Keratinocyte (primary cell): ENCODE measurements around the gene MAPKBP1. TPM values are rescaled to one million over a fixed set of nuclear protein-coding genes. Genes with fewer than 3 reads are reported as not detected.

Experiments used
- DNase-seq: peaks from one replicate; pipeline ENCODE4 v3.0.0-alpha.2; 2011; ENCODE audit warnings: low read depth, missing footprints, low spot score
- FAIRE-seq: peaks from 2 replicates; lab custom pipeline; 2011; peaks lifted over from hg19 to GRCh38; lab: Jason Lieb, UNC
- H2AFZ ChIP-seq: 2 replicates; pipeline ENCODE4 v1.6.0; 2012; ENCODE audit warnings: low read length, control low read depth, inconsistent platforms; ENCODE audit not compliant: control insufficient read depth
- H3K27ac ChIP-seq: 2 replicates; pipeline ENCODE4 v1.5.1; 2011; ENCODE audit warnings: low read length; ENCODE audit not compliant: control insufficient read depth, insufficient read depth
- H3K27me3 ChIP-seq: 3 replicates; pipeline ENCODE4 v1.6.0; 2011; ENCODE audit warnings: low read length; ENCODE audit not compliant: control insufficient read depth, insufficient read depth; ENCODE audit errors: extremely low read depth
- H3K36me3 ChIP-seq, 2 experiments: 2 replicates in 1 of 2; 3 replicates in 1 of 2; pipeline ENCODE4 v1.5.1; 2011; ENCODE audit warnings: low read length in 2 of 2, mild to moderate bottlenecking in 1 of 2; ENCODE audit not compliant: control insufficient read depth in 2 of 2, insufficient read depth in 2 of 2; ENCODE audit errors: extremely low read depth in 1 of 2
- H3K4me1 ChIP-seq: 3 replicates; pipeline ENCODE4 v1.5.1; 2011; ENCODE audit warnings: low read length; ENCODE audit not compliant: control insufficient read depth, insufficient read depth; ENCODE audit errors: extremely low read depth
- H3K4me2 ChIP-seq: 3 replicates; pipeline ENCODE4 v1.6.0; 2011; ENCODE audit warnings: low read depth, low read length; ENCODE audit not compliant: control insufficient read depth, insufficient read depth; ENCODE audit errors: extremely low read depth
- H3K4me3 ChIP-seq, 3 experiments: fragments of 200-600 bp in 1 of 3; sonication (generic) in 1 of 3; 2 replicates in 2 of 3; 3 replicates in 1 of 3; pipeline ENCODE4 v1.5.1; 2011 to 2016; ENCODE audit warnings: low read length in 3 of 3, mild to moderate bottlenecking in 3 of 3, control low read depth in 2 of 3, inconsistent platforms in 1 of 3, low read depth in 1 of 3, mixed read lengths in 1 of 3, mixed run types in 1 of 3, moderate library complexity in 1 of 3; ENCODE audit not compliant: control insufficient read depth in 2 of 3, insufficient read depth in 2 of 3; ENCODE audit errors: extremely low read depth in 1 of 3
- H3K79me2 ChIP-seq: 2 replicates; pipeline ENCODE4 v1.6.0; 2012; ENCODE audit warnings: low read length; ENCODE audit not compliant: control insufficient read depth, insufficient read depth
- H3K9ac ChIP-seq: 3 replicates; pipeline ENCODE4 v1.6.0; 2011; ENCODE audit warnings: low read length; ENCODE audit not compliant: control insufficient read depth, insufficient read depth; ENCODE audit errors: extremely low read depth
- H3K9me1 ChIP-seq: 3 replicates; pipeline ENCODE4 v1.6.0; 2011; ENCODE audit warnings: low read length; ENCODE audit not compliant: control insufficient read depth, insufficient read depth; ENCODE audit errors: extremely low read depth
- H3K9me3 ChIP-seq: 2 replicates; pipeline ENCODE4 v1.5.1; 2012; ENCODE audit warnings: low read depth, low read length; ENCODE audit not compliant: control insufficient read depth
- H4K20me1 ChIP-seq: 3 replicates; pipeline ENCODE4 v1.6.0; 2011; ENCODE audit warnings: low read length; ENCODE audit not compliant: control insufficient read depth, insufficient read depth; ENCODE audit errors: extremely low read depth
- EZH2 ChIP-seq: IDR thresholded peaks from one replicate; pipeline ENCODE4 v1.6.1; 2012; ENCODE audit warnings: inconsistent platforms, mild to moderate bottlenecking, low read length, moderate library complexity
- dilution Hi-C: fragments of 300-500 bp; cut with MboI; formaldehyde crosslinking; loops from one replicate; pipeline ENCODE4 v1.7.0; 2020; ENCODE audit warnings: low sequenced_read_pairs; ENCODE audit not compliant: extremely low pct_ligation_motif_present
- polyA plus RNA-seq, 5 experiments: library from polyadenylated mRNA; depleted of rRNA in 3 of 5; stranded (reverse) in 3 of 5; stranded (forward) in 1 of 5; unstranded in 1 of 5; fragments of >200 nt; gene quantifications; 1 replicate in 1 of 5; 2 replicates in 3 of 5; 3 replicates in 1 of 5; pipeline versions ENCODE4 v1.2.1 to v1.2.3, GENCODE V29; 2011 to 2012; ENCODE audit warnings: missing spikeins in 2 of 5, low read depth in 1 of 5, low replicate concordance in 1 of 5
- TF ChIP-seq, protein P1 (sequence below), 3 experiments: IDR thresholded peaks in 1 of 3; conservative IDR thresholded peaks in 1 of 3; optimal IDR thresholded peaks in 1 of 3; 2 replicates in 2 of 3; 3 replicates in 1 of 3; pipeline versions ENCODE3 to v1.5.1; 2011; ENCODE audit warnings: low read length in 3 of 3, mild to moderate bottlenecking in 3 of 3, moderate library complexity in 2 of 3, control low read depth in 1 of 3, inconsistent platforms in 1 of 3; ENCODE audit not compliant: insufficient read depth in 2 of 3; ENCODE audit errors: extremely low read depth in 1 of 3

The MAPKBP1 gene
- polyA plus RNA-seq, 1 donor (not counting 4 experiments of a cell fraction or from before 2014, with no cell fraction given), result 18.3 TPM

GRCh38 chr15:41809121-41809520 lies 34.8 kb downstream of the MAPKBP1 start:
- Histone ChIP-seq H3K9me3 (no peaks in the 10 kb centered on the region), H2AFZ (no peak overlapping the region), H3K27ac (peak overlapping the region; percentile 59), H3K27me3 (no peaks in the 10 kb centered on the region), H3K79me2 (peaks cover 52% of the 10 kb centered on the region), H3K4me3 (no peak overlapping the region), H3K9ac (peak overlapping the region; percentile 42), H3K4me2 (peak overlapping the region; percentile 39), H3K9me1 (no peaks in the 10 kb centered on the region), H3K36me3 (peaks cover 28 to 58% of the 10 kb centered on the region in 2 experiments), H4K20me1 (no peaks in the 10 kb centered on the region), H3K4me1 (peaks cover 52% of the 10 kb centered on the region)
- DNase-seq (no peak), FAIRE-seq (peak; percentile 75)
- dilution Hi-C loops, result no loop called here
- TF ChIP-seq, protein P1, sequence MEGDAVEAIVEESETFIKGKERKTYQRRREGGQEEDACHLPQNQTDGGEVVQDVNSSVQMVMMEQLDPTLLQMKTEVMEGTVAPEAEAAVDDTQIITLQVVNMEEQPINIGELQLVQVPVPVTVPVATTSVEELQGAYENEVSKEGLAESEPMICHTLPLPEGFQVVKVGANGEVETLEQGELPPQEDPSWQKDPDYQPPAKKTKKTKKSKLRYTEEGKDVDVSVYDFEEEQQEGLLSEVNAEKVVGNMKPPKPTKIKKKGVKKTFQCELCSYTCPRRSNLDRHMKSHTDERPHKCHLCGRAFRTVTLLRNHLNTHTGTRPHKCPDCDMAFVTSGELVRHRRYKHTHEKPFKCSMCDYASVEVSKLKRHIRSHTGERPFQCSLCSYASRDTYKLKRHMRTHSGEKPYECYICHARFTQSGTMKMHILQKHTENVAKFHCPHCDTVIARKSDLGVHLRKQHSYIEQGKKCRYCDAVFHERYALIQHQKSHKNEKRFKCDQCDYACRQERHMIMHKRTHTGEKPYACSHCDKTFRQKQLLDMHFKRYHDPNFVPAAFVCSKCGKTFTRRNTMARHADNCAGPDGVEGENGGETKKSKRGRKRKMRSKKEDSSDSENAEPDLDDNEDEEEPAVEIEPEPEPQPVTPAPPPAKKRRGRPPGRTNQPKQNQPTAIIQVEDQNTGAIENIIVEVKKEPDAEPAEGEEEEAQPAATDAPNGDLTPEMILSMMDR (optimal IDR thresholded peaks at IDR 0.05 in 1 of 3, IDR thresholded peaks at IDR 0.05 in 1 of 3, conservative IDR thresholded peaks at IDR 0.05 in 1 of 3; ENCODE audit: extremely low read depth in 1 of 3, insufficient read depth in 2 of 3, low read length in 3 of 3), result no peak
- no peak for TF ChIP-seq EZH2

GRCh38 chr15:41809526-41810220 lies 35.4 kb downstream of the MAPKBP1 start:
- no peak for TF ChIP-seq EZH2
- TF ChIP-seq, protein P1 (optimal IDR thresholded peaks at IDR 0.05 in 1 of 3, IDR thresholded peaks at IDR 0.05 in 1 of 3, conservative IDR thresholded peaks at IDR 0.05 in 1 of 3; ENCODE audit: extremely low read depth in 1 of 3, insufficient read depth in 2 of 3, low read length in 3 of 3), result no peak
- Histone ChIP-seq H3K27me3 (no peaks in the 10 kb centered on the region), H4K20me1 (no peaks in the 10 kb centered on the region), H3K9ac (peak overlapping the region; percentile 42), H3K4me2 (peak overlapping the region; percentile 39), H3K9me3 (no peaks in the 10 kb centered on the region), H3K79me2 (peaks cover 55% of the 10 kb centered on the region), H3K4me3 (no peak overlapping the region), H3K4me1 (peaks cover 47% of the 10 kb centered on the region), H3K9me1 (no peaks in the 10 kb centered on the region), H3K27ac (peak overlapping the region; percentile 59), H2AFZ (no peak overlapping the region), H3K36me3 (peaks cover 31 to 63% of the 10 kb centered on the region in 2 experiments)
- DNase-seq, result no peak
- FAIRE-seq, result no peak
- dilution Hi-C loops, result no loop called here
